GM12874 (cell line): Measurements from ENCODE around the gene RAB36.

Source experiments
- TF ChIP-seq, protein P1 (sequence below): IDR thresholded peaks from 2 replicates; pipeline ENCODE4 v1.5.1; 2011; ENCODE audit warnings: low read depth, mild to moderate bottlenecking, control low read depth, low read length, moderate library complexity; ENCODE audit not compliant: insufficient read depth

Gene RAB36

DNA sequence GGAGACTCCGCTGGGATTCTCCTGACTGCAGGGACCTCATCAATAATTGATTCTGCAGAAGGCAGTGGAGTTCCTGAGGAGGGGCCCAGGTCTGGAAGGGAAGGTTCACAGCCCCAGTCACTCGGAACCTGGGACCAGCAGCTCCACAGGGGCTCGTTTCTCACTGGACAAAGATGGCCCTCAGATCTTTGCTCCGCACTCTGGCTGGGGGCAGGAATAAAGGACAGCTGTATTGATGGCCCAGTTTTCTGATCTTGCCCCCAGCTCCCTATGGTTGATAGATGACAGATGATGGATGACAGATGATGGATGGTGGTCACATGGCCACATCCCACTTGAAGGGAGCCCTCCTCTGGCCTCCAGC, 23.7 kb downstream of the RAB36 start:
- TF ChIP-seq, protein P1, sequence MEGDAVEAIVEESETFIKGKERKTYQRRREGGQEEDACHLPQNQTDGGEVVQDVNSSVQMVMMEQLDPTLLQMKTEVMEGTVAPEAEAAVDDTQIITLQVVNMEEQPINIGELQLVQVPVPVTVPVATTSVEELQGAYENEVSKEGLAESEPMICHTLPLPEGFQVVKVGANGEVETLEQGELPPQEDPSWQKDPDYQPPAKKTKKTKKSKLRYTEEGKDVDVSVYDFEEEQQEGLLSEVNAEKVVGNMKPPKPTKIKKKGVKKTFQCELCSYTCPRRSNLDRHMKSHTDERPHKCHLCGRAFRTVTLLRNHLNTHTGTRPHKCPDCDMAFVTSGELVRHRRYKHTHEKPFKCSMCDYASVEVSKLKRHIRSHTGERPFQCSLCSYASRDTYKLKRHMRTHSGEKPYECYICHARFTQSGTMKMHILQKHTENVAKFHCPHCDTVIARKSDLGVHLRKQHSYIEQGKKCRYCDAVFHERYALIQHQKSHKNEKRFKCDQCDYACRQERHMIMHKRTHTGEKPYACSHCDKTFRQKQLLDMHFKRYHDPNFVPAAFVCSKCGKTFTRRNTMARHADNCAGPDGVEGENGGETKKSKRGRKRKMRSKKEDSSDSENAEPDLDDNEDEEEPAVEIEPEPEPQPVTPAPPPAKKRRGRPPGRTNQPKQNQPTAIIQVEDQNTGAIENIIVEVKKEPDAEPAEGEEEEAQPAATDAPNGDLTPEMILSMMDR = no peak

GRCh38 chr22:23175817-23176644, 30.8 kb downstream of the RAB36 start:
- TF ChIP-seq, protein P1 = no peak

DNA sequence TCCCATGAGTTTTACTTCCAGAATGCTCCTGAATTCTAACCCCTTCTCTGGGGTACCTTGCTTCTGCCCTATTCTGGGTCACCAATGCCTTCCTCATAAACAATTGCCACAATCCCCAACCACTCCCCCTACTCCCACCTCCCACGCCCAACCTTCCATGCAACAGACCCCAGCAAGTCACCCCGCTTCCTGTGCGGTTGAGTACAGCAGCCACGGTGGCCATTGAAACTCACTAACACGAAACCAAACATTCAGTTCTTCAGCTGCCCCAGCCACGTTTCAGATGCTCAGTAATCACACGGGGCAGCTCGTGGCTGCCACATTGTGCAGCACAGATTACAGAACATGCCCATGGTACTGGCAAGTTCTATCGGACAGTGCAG, 31.4 kb downstream of the RAB36 start:
- TF ChIP-seq, protein P1 = no peak

DNA sequence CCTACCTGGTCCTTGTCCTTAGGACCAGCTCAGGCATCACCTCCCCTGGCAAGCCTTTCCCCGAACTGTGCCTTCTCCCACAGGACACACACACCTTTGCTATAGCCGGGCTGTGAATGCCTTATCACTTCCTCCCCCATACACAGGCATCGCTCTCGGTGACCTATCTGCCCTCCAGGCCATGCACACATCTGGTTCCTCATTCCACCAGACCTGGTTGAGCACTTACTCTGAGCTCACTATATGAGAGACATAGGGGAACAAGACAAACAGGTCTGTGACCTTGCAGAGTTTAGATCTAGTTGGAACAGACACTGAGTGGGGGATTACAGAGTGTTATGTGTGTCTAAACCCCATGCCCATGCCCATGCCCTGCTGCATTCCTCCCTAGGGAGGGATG, 31.9 kb downstream of the RAB36 start:
- TF ChIP-seq, protein P1 = no peak

DNA sequence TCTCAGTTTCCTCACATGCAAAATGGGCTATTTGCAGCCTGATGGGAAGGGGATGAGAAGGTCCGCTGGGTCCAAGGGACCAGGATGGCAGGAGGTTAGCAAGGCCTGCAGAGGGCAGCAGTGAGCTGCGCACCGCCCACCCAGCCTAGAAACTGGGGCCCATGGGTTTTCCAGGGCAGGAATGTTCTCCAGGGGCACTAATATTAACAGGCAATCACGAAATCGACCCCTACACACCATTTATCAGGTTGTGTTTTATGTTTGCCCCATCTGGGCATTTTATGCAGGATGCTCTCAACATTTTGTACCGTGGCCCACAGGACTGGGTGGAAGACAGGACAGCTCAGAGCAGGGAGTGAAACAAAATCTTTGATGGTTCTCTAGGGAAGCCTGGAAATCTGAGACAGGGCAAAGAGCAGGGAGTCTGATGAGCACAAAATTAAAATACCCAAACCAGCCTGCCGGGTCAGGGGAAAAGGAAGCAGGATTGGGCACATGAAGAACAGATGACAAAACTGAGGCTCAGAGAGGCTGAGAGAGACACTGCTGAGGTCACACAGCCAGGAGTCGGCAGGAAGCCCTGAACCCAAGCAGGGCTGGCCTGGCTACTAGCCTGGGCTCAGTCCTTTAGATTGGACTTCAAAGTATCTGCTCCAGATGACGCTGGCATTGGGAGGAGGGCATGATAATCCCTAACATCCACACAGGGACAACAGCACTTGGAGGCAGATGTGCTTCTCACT, 33.4 kb downstream of the RAB36 start:
- TF ChIP-seq, protein P1 = peak; percentile 98

- TF ChIP-seq, protein P1 = no peak
Observed at GRCh38 chr22:23179381-23180299, 34.4 kb downstream of the RAB36 start.
